ENCODE measurements around the gene ARL3.

Gene ARL3

GRCh38 chr10:102675011-102675665 lies 39.1 kb downstream of the ARL3 start:
- Histone ChIP-seq H3K36me3 (no peaks in the 10 kb centered on the region), H3K4me3 (ENCODE audit: low read depth, low read length) (peak overlapping the region; percentile 51; the same call in 1 of the 2 replicates), H3K9me3 (no peaks in the 10 kb centered on the region), H3K27me3 (no peaks in the 10 kb centered on the region), H3K4me1 (peaks cover 66% of the 10 kb centered on the region)
- no peak for TF ChIP-seq CTCF (IDR thresholded peaks at IDR 0.05; ENCODE audit: low read depth, low read length)
- DNase-seq, result peak; percentile 60

GRCh38 chr10:102674566-102674965 lies 39.6 kb downstream of the ARL3 start:
- H3K4me3 ChIP-seq (ENCODE audit: low read depth, low read length), result peak overlapping the region; percentile 51
- DNase-seq, result peak; percentile 42
- no peaks in the 10 kb centered on the region for H3K27me3 ChIP-seq
- H3K9me3 ChIP-seq, result no peaks in the 10 kb centered on the region
- H3K4me1 ChIP-seq, result peaks cover 70% of the 10 kb centered on the region
- H3K36me3 ChIP-seq, result no peaks in the 10 kb centered on the region
- TF ChIP-seq CTCF (IDR thresholded peaks at IDR 0.05; ENCODE audit: low read depth, low read length), result no peak

GRCh38 chr10:102673819-102674511 lies 40.2 kb downstream of the ARL3 start:
- H3K9me3 ChIP-seq, result no peaks in the 10 kb centered on the region
- no peaks in the 10 kb centered on the region for H3K36me3 ChIP-seq
- H3K4me1 ChIP-seq, result peaks cover 69% of the 10 kb centered on the region
- peak; percentile 65 for DNase-seq
- TF ChIP-seq CTCF (IDR thresholded peaks at IDR 0.05; ENCODE audit: low read depth, low read length), result no peak
- no peaks in the 10 kb centered on the region for H3K27me3 ChIP-seq
- peak overlapping the region; percentile 51 for H3K4me3 ChIP-seq (ENCODE audit: low read depth, low read length)

GRCh38 chr10:102673236-102673818 lies 40.9 kb downstream of the ARL3 start:
- H3K27me3 ChIP-seq, result no peaks in the 10 kb centered on the region
- no peaks in the 10 kb centered on the region for H3K9me3 ChIP-seq
- no peak for DNase-seq
- peaks cover 63% of the 10 kb centered on the region for H3K4me1 ChIP-seq
- no peak for TF ChIP-seq CTCF (IDR thresholded peaks at IDR 0.05; ENCODE audit: low read depth, low read length)
- no peaks in the 10 kb centered on the region for H3K36me3 ChIP-seq
- peak overlapping the region; percentile 51 for H3K4me3 ChIP-seq (ENCODE audit: low read depth, low read length)

- Histone ChIP-seq H3K36me3 (no peaks in the 10 kb centered on the region), H3K9me3 (no peaks in the 10 kb centered on the region), H3K27me3 (no peaks in the 10 kb centered on the region), H3K4me1 (peaks cover 47% of the 10 kb centered on the region), H3K4me3 (ENCODE audit: low read depth, low read length) (no peak overlapping the region)
- peak; percentile 57 for DNase-seq
- TF ChIP-seq CTCF (IDR thresholded peaks at IDR 0.05; ENCODE audit: low read depth, low read length), result no peak
Measured at GRCh38 chr10:102670871-102671434, 43.2 kb downstream of the ARL3 start.

Measured in BE2C (cell line).